Astrocyte (in vitro differentiated cells and primary cell): ENCODE measurements around the gene CFAP157. TPM values are rescaled to one million over a fixed set of nuclear protein-coding genes. Genes with fewer than 3 reads are reported as not detected.

ENCODE experiments used
- DNase-seq: peaks from one replicate; pipeline ENCODE4 v3.0.0-alpha.2; 2010; ENCODE audit warnings: low read depth
- FAIRE-seq: peaks from 2 replicates; lab custom pipeline; 2011; peaks lifted over from hg19 to GRCh38; lab: Jason Lieb, UNC
- H2AFZ ChIP-seq: 2 replicates; pipeline ENCODE4 v1.6.0; 2012; ENCODE audit warnings: low read depth, low read length, inconsistent platforms
- H3K27ac ChIP-seq: 2 replicates; pipeline ENCODE4 v1.5.1; 2011; ENCODE audit warnings: low read depth, low read length, inconsistent platforms
- H3K27me3 ChIP-seq: 2 replicates; pipeline ENCODE4 v1.6.0; 2011; ENCODE audit warnings: low read length, inconsistent platforms; ENCODE audit not compliant: insufficient read depth
- H3K36me3 ChIP-seq: 2 replicates; pipeline ENCODE4 v1.5.1; 2011; ENCODE audit warnings: low read length, inconsistent platforms; ENCODE audit not compliant: insufficient read depth
- H3K4me1 ChIP-seq: 2 replicates; pipeline ENCODE4 v1.5.1; 2011; ENCODE audit warnings: low read length, inconsistent platforms; ENCODE audit not compliant: insufficient read depth
- H3K4me2 ChIP-seq: 2 replicates; pipeline ENCODE4 v1.6.0; 2012; ENCODE audit warnings: low read length, inconsistent platforms
- H3K4me3 ChIP-seq: 2 replicates; pipeline ENCODE4 v1.5.1; 2011; ENCODE audit warnings: low read depth, mild to moderate bottlenecking, low read length, inconsistent platforms; ENCODE audit not compliant: insufficient read depth
- H3K79me2 ChIP-seq: 2 replicates; pipeline ENCODE4 v1.6.0; 2012; ENCODE audit warnings: mild to moderate bottlenecking, low read length, inconsistent platforms; ENCODE audit not compliant: insufficient read depth
- H3K9ac ChIP-seq: 2 replicates; pipeline ENCODE4 v1.6.0; 2012; ENCODE audit warnings: mild to moderate bottlenecking, low read length, inconsistent platforms
- H3K9me3 ChIP-seq: 2 replicates; pipeline ENCODE4 v1.5.1; 2012; ENCODE audit warnings: low read depth, mild to moderate bottlenecking, low read length, inconsistent platforms; ENCODE audit not compliant: insufficient read depth
- H4K20me1 ChIP-seq: 2 replicates; pipeline ENCODE4 v1.6.0; 2012; ENCODE audit warnings: low read length, inconsistent platforms; ENCODE audit not compliant: insufficient read depth
- H3K27ac Mint-ChIP-seq: one replicate; pipeline ENCODE4 v1.8.0; 2021; ENCODE audit warnings: mild to moderate bottlenecking, mixed read lengths; ENCODE audit not compliant: unreplicated experiment
- H3K27me3 Mint-ChIP-seq: one replicate; pipeline ENCODE4 v1.8.0; 2021; ENCODE audit warnings: low read depth, mixed read lengths; ENCODE audit not compliant: unreplicated experiment
- H3K36me3 Mint-ChIP-seq: one replicate; pipeline ENCODE4 v1.8.0; 2021; ENCODE audit warnings: low read depth, mixed read lengths; ENCODE audit not compliant: unreplicated experiment
- H3K4me1 Mint-ChIP-seq: one replicate; pipeline ENCODE4 v1.8.0; 2021; ENCODE audit warnings: low read depth, mixed read lengths; ENCODE audit not compliant: unreplicated experiment
- H3K4me3 Mint-ChIP-seq: one replicate; pipeline ENCODE4 v1.8.0; 2021; ENCODE audit warnings: mild to moderate bottlenecking, moderate library complexity, mixed read lengths; ENCODE audit not compliant: unreplicated experiment
- H3K9me3 Mint-ChIP-seq: one replicate; pipeline ENCODE4 v1.8.0; 2021; ENCODE audit warnings: mild to moderate bottlenecking, mixed read lengths; ENCODE audit not compliant: unreplicated experiment
- CTCF ChIP-seq: IDR thresholded peaks from 2 replicates; pipeline ENCODE4 v1.5.1; 2011; ENCODE audit warnings: low read depth, mild to moderate bottlenecking, inconsistent platforms, low read length, moderate library complexity; ENCODE audit not compliant: insufficient read depth
- EZH2 ChIP-seq: IDR thresholded peaks from 2 replicates; pipeline ENCODE4 v1.6.1; 2012; ENCODE audit warnings: mild to moderate bottlenecking, low read length, inconsistent platforms; ENCODE audit not compliant: insufficient read depth
- total RNA-seq: library from RNA; stranded (reverse); gene quantifications from 2 replicates; pipeline ENCODE4 v1.2.1, GENCODE V29; 2021

The CFAP157 gene
- total RNA-seq, 1 donor from 2014 or later, result 0.09 TPM

DNA sequence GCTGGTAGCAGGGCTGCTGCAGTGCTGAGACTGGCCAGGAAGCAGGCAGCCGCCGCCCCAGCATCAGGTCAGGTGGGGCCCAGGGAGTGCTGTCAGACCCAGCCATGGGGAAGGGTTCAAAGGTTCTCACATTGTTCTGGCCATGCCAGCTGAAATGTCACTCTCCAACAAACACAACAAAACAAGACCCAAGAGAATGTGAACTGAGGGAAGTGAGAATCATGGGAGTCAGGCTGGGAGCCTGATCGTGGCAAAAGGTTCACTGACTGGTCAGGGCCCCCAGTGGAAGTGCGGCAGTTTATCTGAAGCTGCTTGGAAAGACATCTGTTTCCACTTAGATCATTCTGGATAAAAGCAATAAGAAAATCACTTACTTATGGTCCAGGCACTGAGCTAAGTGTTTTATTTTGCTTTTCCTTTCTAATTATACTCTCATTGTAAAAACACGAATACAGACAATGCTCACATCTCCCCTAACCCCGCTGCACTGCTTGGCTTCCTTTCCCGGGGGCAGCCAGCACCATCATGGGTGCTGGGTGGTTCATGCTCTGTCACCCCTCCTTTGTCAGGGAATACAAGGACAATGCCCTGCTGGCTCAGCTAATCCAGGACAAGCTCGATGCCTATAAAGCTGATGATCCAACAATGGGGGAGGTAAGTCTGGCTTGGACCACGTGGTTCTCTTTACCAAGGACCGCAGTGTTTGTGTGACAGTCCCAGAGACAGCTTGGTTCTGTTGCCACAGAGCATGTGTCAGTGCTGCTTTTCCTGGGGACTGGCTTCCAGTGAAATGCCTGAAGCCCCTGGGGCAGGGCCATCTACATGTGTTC is 41.9 kb upstream of the CFAP157 start:
- H3K4me1 ChIP-seq, result no peaks in the 10 kb centered on the region
- DNase-seq (no peak), FAIRE-seq (no peak)
- Mint-ChIP-seq H3K36me3 (peaks cover 20% of the 10 kb centered on the region), H3K4me3 (no peak overlapping the region), H3K27me3 (no peaks in the 10 kb centered on the region), H3K4me1 (no peaks in the 10 kb centered on the region), H3K9me3 (no peaks in the 10 kb centered on the region), H3K27ac (no peak overlapping the region)
- H3K27ac ChIP-seq, result no peak overlapping the region
- H3K9me3 ChIP-seq, result no peaks in the 10 kb centered on the region
- no peaks in the 10 kb centered on the region for H3K79me2 ChIP-seq
- H3K9ac ChIP-seq, result no peak overlapping the region
- H4K20me1 ChIP-seq, result no peaks in the 10 kb centered on the region
- no peak overlapping the region for H3K4me2 ChIP-seq
- no peak overlapping the region for H3K4me3 ChIP-seq
- no peak overlapping the region for H2AFZ ChIP-seq
- no peak for TF ChIP-seq EZH2
- TF ChIP-seq CTCF, result no peak
- H3K36me3 ChIP-seq, result peaks cover 8% of the 10 kb centered on the region
- H3K27me3 ChIP-seq, result no peaks in the 10 kb centered on the region

- Histone ChIP-seq H4K20me1 (no peaks in the 10 kb centered on the region), H3K4me2 (no peak overlapping the region), H3K9ac (no peak overlapping the region), H3K36me3 (peaks cover 14% of the 10 kb centered on the region), H3K79me2 (no peaks in the 10 kb centered on the region), H2AFZ (no peak overlapping the region), H3K4me1 (no peaks in the 10 kb centered on the region), H3K27ac (no peak overlapping the region), H3K9me3 (no peaks in the 10 kb centered on the region), H3K27me3 (no peaks in the 10 kb centered on the region), H3K4me3 (no peak overlapping the region)
- H3K9me3 Mint-ChIP-seq, result no peaks in the 10 kb centered on the region
- H3K27me3 Mint-ChIP-seq, result no peaks in the 10 kb centered on the region
- no peaks in the 10 kb centered on the region for H3K4me1 Mint-ChIP-seq
- no peak for DNase-seq
- peaks cover 21% of the 10 kb centered on the region for H3K36me3 Mint-ChIP-seq
- H3K27ac Mint-ChIP-seq, result no peak overlapping the region
- no peak overlapping the region for H3K4me3 Mint-ChIP-seq
- FAIRE-seq, result no peak
- TF ChIP-seq CTCF, result no peak
- no peak for TF ChIP-seq EZH2
These were observed 39.5 kb upstream of the CFAP157 start for GRCh38 chr9:127667127-127667844.
